DOHH2 (cell line): ENCODE data around the gene CLDN18.

Source experiments
- H3F3A ChIP-seq: fragments of 200-600 bp; sonication (generic), shearing (Covaris generic); 2 replicates; pipeline ENCODE4 v1.6.0; 2016; ENCODE audit warnings: antibody characterized with exemption, mild to moderate bottlenecking; ENCODE audit not compliant: control insufficient read depth, insufficient read depth
- H3K27ac ChIP-seq: fragments of 200-600 bp; sonication (generic); 2 replicates; pipeline ENCODE4 v1.5.1; 2014; ENCODE audit warnings: low read depth, mild to moderate bottlenecking, low read length, moderate library complexity
- H3K27me3 ChIP-seq: fragments of 200-600 bp; sonication (generic); 2 replicates; pipeline ENCODE4 v1.6.1; 2014; ENCODE audit warnings: mild to moderate bottlenecking, low read length, mixed read lengths; ENCODE audit not compliant: control insufficient read depth
- H3K36me3 ChIP-seq: fragments of 200-600 bp; sonication (generic); 2 replicates; pipeline ENCODE4 v1.6.1; 2014; ENCODE audit warnings: mild to moderate bottlenecking, low read length, moderate library complexity, mixed read lengths; ENCODE audit not compliant: control insufficient read depth
- H3K4me1 ChIP-seq: fragments of 200-600 bp; sonication (generic); 2 replicates; pipeline ENCODE4 v1.6.1; 2014; ENCODE audit warnings: mild to moderate bottlenecking, low read length, mixed read lengths; ENCODE audit not compliant: control insufficient read depth
- H3K4me2 ChIP-seq: fragments of 200-600 bp; sonication (generic); 2 replicates; pipeline ENCODE4 v1.6.0; 2014; ENCODE audit warnings: mild to moderate bottlenecking, low read length, moderate library complexity
- H3K4me3 ChIP-seq: fragments of 200-600 bp; sonication (generic); 2 replicates; pipeline ENCODE4 v1.5.1; 2014; ENCODE audit warnings: mild to moderate bottlenecking, low read length, mixed read lengths
- H3K79me2 ChIP-seq: fragments of 200-600 bp; sonication (generic); 2 replicates; pipeline ENCODE4 v1.6.1; 2014; ENCODE audit warnings: mild to moderate bottlenecking, low read length, mixed read lengths; ENCODE audit not compliant: control insufficient read depth
- H3K9me2 ChIP-seq: fragments of 200-600 bp; sonication (generic); replicated peaks from 2 replicates; pipeline ENCODE4 v1.6.1; 2014; ENCODE audit warnings: mild to moderate bottlenecking, low read length, mixed read lengths; ENCODE audit not compliant: control insufficient read depth
- H3K9me3 ChIP-seq: fragments of 200-600 bp; sonication (generic); 2 replicates; pipeline ENCODE4 v1.6.1; 2014; ENCODE audit warnings: antibody characterized with exemption, low read length, mixed read lengths; ENCODE audit not compliant: control insufficient read depth, insufficient read depth
- H4K20me1 ChIP-seq: fragments of 200-600 bp; sonication (generic); 2 replicates; pipeline ENCODE4 v1.6.0; 2014; ENCODE audit warnings: low read depth, mild to moderate bottlenecking, antibody characterized with exemption, low read length, moderate library complexity; ENCODE audit not compliant: control insufficient read depth, insufficient read depth
- CTCF ChIP-seq: fragments of 200-600 bp; sonication (generic); IDR thresholded peaks from one replicate; pipeline ENCODE4 v1.5.1; 2014; ENCODE audit warnings: antibody characterized with exemption, mild to moderate bottlenecking, low read depth, low read length; ENCODE audit not compliant: poor library complexity, severe bottlenecking
- EZH2phosphoT487 ChIP-seq: fragments of 200-600 bp; sonication (generic); IDR thresholded peaks from 2 replicates; pipeline ENCODE4 v1.6.1; 2017; ENCODE audit warnings: borderline replicate concordance, mild to moderate bottlenecking, antibody characterized with exemption, low read length, moderate library complexity, mixed read lengths

Gene CLDN18

GRCh38 chr3:137992592-137992991 lies 17.4 kb upstream of the CLDN18 start:
- H3K9me3 ChIP-seq: 0 out of 2 replicates have a peak, but pooled peaks cover 4% of the 10 kb centered on the region
- H3K4me2 ChIP-seq: no peak overlapping the region
- no peaks in the 10 kb centered on the region for H3K36me3 ChIP-seq
- no peaks in the 10 kb centered on the region for H3K79me2 ChIP-seq
- no peak overlapping the region for H3K4me3 ChIP-seq
- no peaks in the 10 kb centered on the region for H3K9me2 ChIP-seq
- no peaks in the 10 kb centered on the region for H3K27me3 ChIP-seq
- no peaks in the 10 kb centered on the region for H3F3A ChIP-seq
- no peak overlapping the region for H3K27ac ChIP-seq
- TF ChIP-seq CTCF (no peak), EZH2phosphoT487 (no peak)
- no peaks in the 10 kb centered on the region for H3K4me1 ChIP-seq
- no peaks in the 10 kb centered on the region for H4K20me1 ChIP-seq

GRCh38 chr3:137998121-137999042 lies 11.6 kb upstream of the CLDN18 start:
- Histone ChIP-seq H3K4me2 (no peak overlapping the region), H4K20me1 (no peaks in the 10 kb centered on the region), H3K9me2 (no peaks in the 10 kb centered on the region), H3K9me3 (0 out of 2 replicates have a peak, but pooled peaks cover 4% of the 10 kb centered on the region), H3K36me3 (no peaks in the 10 kb centered on the region), H3F3A (no peaks in the 10 kb centered on the region), H3K27me3 (no peaks in the 10 kb centered on the region), H3K4me1 (no peaks in the 10 kb centered on the region), H3K79me2 (no peaks in the 10 kb centered on the region), H3K4me3 (no peak overlapping the region), H3K27ac (no peak overlapping the region)
- TF ChIP-seq CTCF (no peak), EZH2phosphoT487 (no peak)

GRCh38 chr3:138003069-138003468 lies 6.9 kb upstream of the CLDN18 start:
- H4K20me1 ChIP-seq: no peaks in the 10 kb centered on the region
- H3K36me3 ChIP-seq: no peaks in the 10 kb centered on the region
- H3F3A ChIP-seq: no peaks in the 10 kb centered on the region
- H3K27ac ChIP-seq: no peak overlapping the region
- no peaks in the 10 kb centered on the region for H3K9me2 ChIP-seq
- TF ChIP-seq EZH2phosphoT487 (no peak), CTCF (no peak)
- H3K9me3 ChIP-seq: no peaks in the 10 kb centered on the region
- H3K4me3 ChIP-seq: no peak overlapping the region
- no peaks in the 10 kb centered on the region for H3K4me1 ChIP-seq
- no peaks in the 10 kb centered on the region for H3K79me2 ChIP-seq
- no peaks in the 10 kb centered on the region for H3K27me3 ChIP-seq
- H3K4me2 ChIP-seq: no peak overlapping the region
